GM21367 (cell line): Measurements from ENCODE around the gene DNTT.

ENCODE experiments used
- ATAC-seq: cut with Tn5 transposase; IDR thresholded peaks from one replicate; pipeline ENCODE4 v1.9.1; 2021; ENCODE audit not compliant: unreplicated experiment

The DNTT gene

GRCh38 chr10:96304230-96304629 is at the start of gene DNTT:
Gene DNTT, plus strand, starts transcription at chr10:96304434. Its CDS starts 64 bp downstream, at chr10:96304498.
- ATAC-seq: no peak

- ATAC-seq: no peak
Measured at GRCh38 chr10:96254976-96255375, 49.3 kb upstream of the DNTT start.

GRCh38 chr10:96255549-96256333 is 48.5 kb upstream of the DNTT start:
- no peak for ATAC-seq

GRCh38 chr10:96257944-96258343 is 46.3 kb upstream of the DNTT start:
- ATAC-seq: no peak

- ATAC-seq: no peak
Measured at GRCh38 chr10:96259150-96259549, 45.1 kb upstream of the DNTT start.

- no peak for ATAC-seq
Measured at GRCh38 chr10:96260014-96260413, 44.2 kb upstream of the DNTT start.

GRCh38 chr10:96261132-96261531 is 43.1 kb upstream of the DNTT start:
- ATAC-seq: no peak

GRCh38 chr10:96261930-96262329 is 42.3 kb upstream of the DNTT start:
- ATAC-seq: no peak

GRCh38 chr10:96263176-96263575 is 41.1 kb upstream of the DNTT start:
- no peak for ATAC-seq

GRCh38 chr10:96263669-96264068 is 40.6 kb upstream of the DNTT start:
- no peak for ATAC-seq

- no peak for ATAC-seq
Measured at GRCh38 chr10:96264938-96265337, 39.3 kb upstream of the DNTT start.

GRCh38 chr10:96266118-96266770 is 38.0 kb upstream of the DNTT start:
- ATAC-seq: no peak

GRCh38 chr10:96267234-96267705 is 37.0 kb upstream of the DNTT start:
- no peak for ATAC-seq

GRCh38 chr10:96268341-96268909 is 35.8 kb upstream of the DNTT start:
- no peak for ATAC-seq

GRCh38 chr10:96269438-96270300 is 34.6 kb upstream of the DNTT start:
- no peak for ATAC-seq

- no peak for ATAC-seq
Measured at GRCh38 chr10:96270571-96270970, 33.7 kb upstream of the DNTT start.

- ATAC-seq: peak; percentile 54
Measured at GRCh38 chr10:96271016-96271815, 33.0 kb upstream of the DNTT start, which contains the start of gene BLNK. Gene BLNK, minus strand, starts transcription at chr10:96271569. Its CDS starts 171 bp downstream, at chr10:96271398.

GRCh38 chr10:96272316-96273280 is 31.6 kb upstream of the DNTT start:
- ATAC-seq: no peak
